ENCODE data around the gene KCNH4.

Gene KCNH4

DNA sequence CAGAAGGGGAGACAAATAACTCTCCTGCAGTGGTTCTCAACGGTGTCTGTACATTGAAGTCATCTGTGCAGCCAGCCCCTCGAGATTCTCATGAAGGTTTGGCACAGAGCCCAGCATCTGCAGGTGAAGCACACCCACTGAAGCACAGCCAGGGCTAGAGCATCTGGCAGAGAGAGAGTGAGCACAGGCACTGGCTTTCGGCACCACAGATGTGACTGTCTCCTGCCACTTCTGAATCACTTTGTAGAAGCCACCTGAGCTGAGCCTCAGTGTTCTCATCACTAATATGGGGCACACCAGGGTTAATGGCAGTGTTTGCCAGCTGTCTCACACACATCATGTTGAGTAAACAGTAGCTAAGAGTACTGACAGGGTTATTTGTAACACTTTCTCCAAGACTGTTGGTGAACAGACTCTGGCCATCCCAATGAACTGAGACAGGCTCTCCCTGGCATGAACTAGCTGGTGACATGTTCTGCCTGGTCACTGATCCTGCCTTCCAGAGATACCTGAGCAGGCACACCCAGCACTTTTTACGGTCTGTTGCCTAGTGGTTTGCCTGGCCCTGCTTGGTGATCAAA is 47.4 kb downstream of the KCNH4 start:
- DNase-seq = peak in 2 of 3 donors; percentile 68 to 79
- 42% methylated on average over 4 of the region's 4 CpGs for WGBS (ENCODE audit: insufficient coverage)
- peak overlapping the region in 1 of 2 experiments; percentile 60 for H3K27ac ChIP-seq (ENCODE audit: insufficient read depth in 1 of 2, low read depth in 1 of 2, low read length in 2 of 2, poor library complexity in 1 of 2, severe bottlenecking in 2 of 2)
- no peaks in the 10 kb centered on the region for H3K27me3 ChIP-seq (replicated peaks in 2 of 5; ENCODE audit: control insufficient read depth in 4 of 5, insufficient read depth in 5 of 5, low read length in 4 of 5)
- peaks cover 17 to 72% (median 55%) of the 10 kb centered on the region in 4 experiments for H3K4me1 ChIP-seq (ENCODE audit: control extremely low read depth in 1 of 4, control insufficient read depth in 4 of 4, insufficient read depth in 4 of 4, low read length in 3 of 4)
- peak overlapping the region in 1 of 7 experiments; percentile 61 for H3K4me3 ChIP-seq (ENCODE audit: control insufficient read depth in 1 of 7, extremely low read depth in 1 of 7, insufficient read depth in 4 of 7, low read depth in 2 of 7, low read length in 6 of 7)
- ChIA-PET CTCF (interaction anchor here (0.8 to 3.5 kb wide), 7 partner anchors 8 to 48 kb away, joined by 3 to 13 read pairs (median 4); partner anchors contain the start of genes HSPB9 and KCNH4), POLR2A (interaction anchor here (1.2 to 1.4 kb wide), 2 partner anchors 10 to 20 kb away, joined by 3 to 4 read pairs; no protein-coding TSS in a partner anchor)
- no peaks in the 10 kb centered on the region for H3K9me3 ChIP-seq (ENCODE audit: control extremely low read depth in 1 of 5, control insufficient read depth in 4 of 5, insufficient read depth in 2 of 5, low read depth in 1 of 5, low read length in 4 of 5)
- peaks cover 0 to 56% (median 19%) of the 10 kb centered on the region in 4 experiments for H3K36me3 ChIP-seq (ENCODE audit: control insufficient read depth in 4 of 4, insufficient read depth in 4 of 4, low read length in 3 of 4)

DNA sequence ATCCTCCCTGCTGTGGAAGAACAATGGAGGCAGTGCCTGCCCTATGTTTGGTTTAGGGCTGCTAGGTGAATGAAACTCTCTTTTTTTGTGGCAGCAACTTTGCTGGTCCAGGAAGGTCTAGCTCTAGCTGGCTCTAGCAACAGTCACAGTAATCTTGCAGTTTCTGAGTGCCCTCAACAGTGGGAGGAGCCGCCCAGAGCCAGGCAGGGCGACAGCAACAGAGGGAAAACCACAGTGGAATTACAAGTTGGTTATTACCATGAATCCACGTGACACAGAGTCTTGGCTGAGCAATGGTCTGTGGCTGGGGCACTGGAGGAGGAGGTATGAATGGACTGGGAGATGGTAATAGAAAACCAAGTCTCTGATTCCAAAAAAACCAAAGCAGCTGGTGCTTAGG is 48.0 kb downstream of the KCNH4 start:
- WGBS (ENCODE audit: insufficient coverage) = 0% methylated on average over 3 of the region's 3 CpGs
- Histone ChIP-seq H3K4me3 (ENCODE audit: control insufficient read depth in 1 of 7, extremely low read depth in 1 of 7, insufficient read depth in 4 of 7, low read depth in 2 of 7, low read length in 6 of 7) (peak overlapping the region in 5 of 7 experiments; percentile 7 to 61 (median 46)), H3K4me1 (ENCODE audit: control extremely low read depth in 1 of 4, control insufficient read depth in 4 of 4, insufficient read depth in 4 of 4, low read length in 3 of 4) (peaks cover 17 to 72% (median 55%) of the 10 kb centered on the region in 4 experiments), H3K9me3 (ENCODE audit: control extremely low read depth in 1 of 5, control insufficient read depth in 4 of 5, insufficient read depth in 2 of 5, low read depth in 1 of 5, low read length in 4 of 5) (no peaks in the 10 kb centered on the region), H3K36me3 (ENCODE audit: control insufficient read depth in 4 of 4, insufficient read depth in 4 of 4, low read length in 3 of 4) (peaks cover 3 to 56% (median 25%) of the 10 kb centered on the region in 4 experiments), H3K27me3 (replicated peaks in 2 of 5; ENCODE audit: control insufficient read depth in 4 of 5, insufficient read depth in 5 of 5, low read length in 4 of 5) (no peaks in the 10 kb centered on the region), H3K27ac (ENCODE audit: insufficient read depth in 1 of 2, low read depth in 1 of 2, low read length in 2 of 2, poor library complexity in 1 of 2, severe bottlenecking in 2 of 2) (peak overlapping the region in 1 of 2 experiments; percentile 60)
- DNase-seq = peak; percentile 59 to 83 (median 77)
- ChIA-PET POLR2A (interaction anchor here (1.2 to 1.4 kb wide), 2 partner anchors 9 to 21 kb away, joined by 3 to 4 read pairs; no protein-coding TSS in a partner anchor), CTCF (interaction anchor here (1.2 to 3.5 kb wide), 5 partner anchors 10 to 49 kb away, joined by 3 to 13 read pairs (median 6); partner anchors contain the start of gene KCNH4)

DNA sequence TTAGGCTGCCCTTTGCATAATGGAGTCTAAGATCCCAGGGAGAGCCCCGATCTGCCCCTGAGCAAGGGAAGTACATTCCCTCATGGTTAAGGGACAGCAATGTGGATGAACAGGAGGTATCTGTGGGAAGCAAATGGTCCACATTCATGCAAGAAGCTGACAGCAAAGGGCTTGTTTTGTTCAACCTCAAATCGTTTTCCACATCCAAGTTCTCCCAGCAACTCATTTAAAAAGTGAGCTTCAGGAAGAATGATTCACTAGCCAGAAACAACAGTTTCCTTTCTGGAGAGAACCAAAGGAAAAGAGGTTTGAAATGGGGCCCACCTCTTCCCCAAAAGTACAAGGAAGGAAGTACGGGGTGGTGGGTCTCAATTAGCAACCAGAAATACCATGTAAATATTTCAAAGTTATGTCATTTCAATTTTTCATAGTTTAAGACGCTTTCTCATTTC is 48.9 kb downstream of the KCNH4 start:
- Histone ChIP-seq H3K4me1 (ENCODE audit: control extremely low read depth in 1 of 4, control insufficient read depth in 4 of 4, insufficient read depth in 4 of 4, low read length in 3 of 4) (peaks cover 17 to 72% (median 55%) of the 10 kb centered on the region in 4 experiments), H3K27ac (ENCODE audit: insufficient read depth in 1 of 2, low read depth in 1 of 2, low read length in 2 of 2, poor library complexity in 1 of 2, severe bottlenecking in 2 of 2) (peak overlapping the region; percentile 51 to 60), H3K9me3 (ENCODE audit: control extremely low read depth in 1 of 5, control insufficient read depth in 4 of 5, insufficient read depth in 2 of 5, low read depth in 1 of 5, low read length in 4 of 5) (no peaks in the 10 kb centered on the region), H3K36me3 (ENCODE audit: control insufficient read depth in 4 of 4, insufficient read depth in 4 of 4, low read length in 3 of 4) (peaks cover 3 to 64% (median 33%) of the 10 kb centered on the region in 4 experiments), H3K4me3 (ENCODE audit: control insufficient read depth in 1 of 7, extremely low read depth in 1 of 7, insufficient read depth in 4 of 7, low read depth in 2 of 7, low read length in 6 of 7) (peak overlapping the region in 5 of 7 experiments; percentile 13 to 61 (median 31)), H3K27me3 (replicated peaks in 2 of 5; ENCODE audit: control insufficient read depth in 4 of 5, insufficient read depth in 5 of 5, low read length in 4 of 5) (no peaks in the 10 kb centered on the region)
- WGBS (ENCODE audit: insufficient coverage) = 0% methylated on average over 1 of the region's 4 CpGs
- ChIA-PET CTCF (interaction anchor here (1.2 to 3.5 kb wide), 9 partner anchors 11 to 106 kb away, joined by 3 to 13 read pairs (median 6); partner anchors contain the start of genes GHDC and KCNH4), POLR2A (interaction anchor here (0.6 to 2.1 kb wide), 2 partner anchors 11 to 77 kb away, joined by 3 to 9 read pairs; partner anchors contain the start of gene KAT2A)
- peak; percentile 56 to 67 (median 60) for DNase-seq

DNA sequence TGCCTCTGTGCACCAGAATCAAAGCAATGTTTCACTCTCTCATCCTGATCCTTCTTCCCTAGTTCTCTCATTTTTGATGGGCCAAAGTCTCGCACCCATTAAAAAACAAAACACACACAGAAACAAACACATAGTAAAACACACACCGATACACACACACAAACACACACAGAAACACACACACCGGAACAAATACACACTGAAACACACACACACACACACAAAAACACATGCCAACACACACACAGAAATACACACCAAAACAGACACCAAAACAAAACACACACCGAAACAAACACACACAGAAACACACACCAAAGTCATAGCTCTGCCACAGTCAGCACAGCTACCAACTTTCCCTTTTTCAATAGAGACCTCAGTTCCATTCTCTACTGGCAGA is 49.7 kb downstream of the KCNH4 start:
- Histone ChIP-seq H3K9me3 (ENCODE audit: control extremely low read depth in 1 of 5, control insufficient read depth in 4 of 5, insufficient read depth in 2 of 5, low read depth in 1 of 5, low read length in 4 of 5) (no peaks in the 10 kb centered on the region), H3K4me3 (ENCODE audit: control insufficient read depth in 1 of 7, extremely low read depth in 1 of 7, insufficient read depth in 4 of 7, low read depth in 2 of 7, low read length in 6 of 7) (peak overlapping the region in 2 of 7 experiments; percentile 31 to 53), H3K4me1 (ENCODE audit: control extremely low read depth in 1 of 4, control insufficient read depth in 4 of 4, insufficient read depth in 4 of 4, low read length in 3 of 4) (peaks cover 17 to 68% (median 52%) of the 10 kb centered on the region in 4 experiments), H3K27ac (ENCODE audit: insufficient read depth in 1 of 2, low read depth in 1 of 2, low read length in 2 of 2, poor library complexity in 1 of 2, severe bottlenecking in 2 of 2) (peak overlapping the region; percentile 51 to 60), H3K27me3 (replicated peaks in 2 of 5; ENCODE audit: control insufficient read depth in 4 of 5, insufficient read depth in 5 of 5, low read length in 4 of 5) (no peaks in the 10 kb centered on the region), H3K36me3 (ENCODE audit: control insufficient read depth in 4 of 4, insufficient read depth in 4 of 4, low read length in 3 of 4) (peaks cover 5 to 63% (median 38%) of the 10 kb centered on the region in 4 experiments)
- POLR2A ChIA-PET = interaction anchor here (2.1 kb wide), 1 partner anchor 10 kb away, joined by 9 read pairs; the partner anchor contains the start of gene KAT2A
- no peak for DNase-seq
- CTCF ChIA-PET = interaction anchor here (1.0 to 6.1 kb wide), 16 partner anchors 8 to 139 kb away, joined by 3 to 24 read pairs (median 5); partner anchors contain the start of genes GHDC and KCNH4
- WGBS (ENCODE audit: insufficient coverage) = 100% methylated on average over 1 of the region's 4 CpGs

- ChIA-PET CTCF (interaction anchor here (0.9 to 6.1 kb wide), 18 partner anchors 9 to 296 kb away, joined by 3 to 24 read pairs (median 4); partner anchors contain the start of genes GHDC and KCNH4), POLR2A (interaction anchor here (2.1 kb wide), 1 partner anchor 9 kb away, joined by 9 read pairs; the partner anchor contains the start of gene KAT2A)
- Histone ChIP-seq H3K36me3 (ENCODE audit: control insufficient read depth in 4 of 4, insufficient read depth in 4 of 4, low read length in 3 of 4) (peaks cover 5 to 62% (median 44%) of the 10 kb centered on the region in 4 experiments), H3K9me3 (ENCODE audit: control extremely low read depth in 1 of 5, control insufficient read depth in 4 of 5, insufficient read depth in 2 of 5, low read depth in 1 of 5, low read length in 4 of 5) (no peaks in the 10 kb centered on the region), H3K4me3 (ENCODE audit: control insufficient read depth in 1 of 7, extremely low read depth in 1 of 7, insufficient read depth in 4 of 7, low read depth in 2 of 7, low read length in 6 of 7) (no peak overlapping the region), H3K4me1 (ENCODE audit: control extremely low read depth in 1 of 4, control insufficient read depth in 4 of 4, insufficient read depth in 4 of 4, low read length in 3 of 4) (peaks cover 17 to 59% (median 45%) of the 10 kb centered on the region in 4 experiments), H3K27ac (ENCODE audit: insufficient read depth in 1 of 2, low read depth in 1 of 2, low read length in 2 of 2, poor library complexity in 1 of 2, severe bottlenecking in 2 of 2) (peak overlapping the region; percentile 51 to 60), H3K27me3 (replicated peaks in 2 of 5; ENCODE audit: control insufficient read depth in 4 of 5, insufficient read depth in 5 of 5, low read length in 4 of 5) (no peaks in the 10 kb centered on the region)
- 96% methylated on average over 13 of the region's 16 CpGs for WGBS (ENCODE audit: insufficient coverage)
- peak in 1 of 3 donors; percentile 27 for DNase-seq
These were observed 50.5 kb downstream of the KCNH4 start for GRCh38 chr17:42130310-42130936.

- POLR2A ChIA-PET = no interaction called here
- peaks cover 5 to 70% (median 48%) of the 10 kb centered on the region in 4 experiments for H3K36me3 ChIP-seq (ENCODE audit: control insufficient read depth in 4 of 4, insufficient read depth in 4 of 4, low read length in 3 of 4)
- WGBS (ENCODE audit: insufficient coverage) = 92% methylated on average over 4 of the region's 8 CpGs
- H3K27ac ChIP-seq (ENCODE audit: insufficient read depth in 1 of 2, low read depth in 1 of 2, low read length in 2 of 2, poor library complexity in 1 of 2, severe bottlenecking in 2 of 2) = peak overlapping the region in 1 of 2 experiments; percentile 37
- CTCF ChIA-PET = interaction anchor here (0.6 to 6.1 kb wide), 8 partner anchors 10 to 685 kb away, joined by 3 to 24 read pairs (median 5); no protein-coding TSS in a partner anchor
- DNase-seq = no peak
- H3K4me1 ChIP-seq (ENCODE audit: control extremely low read depth in 1 of 4, control insufficient read depth in 4 of 4, insufficient read depth in 4 of 4, low read length in 3 of 4) = peaks cover 17 to 51% (median 41%) of the 10 kb centered on the region in 4 experiments
- H3K9me3 ChIP-seq (ENCODE audit: control extremely low read depth in 1 of 5, control insufficient read depth in 4 of 5, insufficient read depth in 2 of 5, low read depth in 1 of 5, low read length in 4 of 5) = no peaks in the 10 kb centered on the region
- H3K4me3 ChIP-seq (ENCODE audit: control insufficient read depth in 1 of 7, extremely low read depth in 1 of 7, insufficient read depth in 4 of 7, low read depth in 2 of 7, low read length in 6 of 7) = no peak overlapping the region
- H3K27me3 ChIP-seq (replicated peaks in 2 of 5; ENCODE audit: control insufficient read depth in 4 of 5, insufficient read depth in 5 of 5, low read length in 4 of 5) = no peaks in the 10 kb centered on the region
These were observed 51.7 kb downstream of the KCNH4 start for GRCh38 chr17:42129109-42129837.

Measured in common myeloid progenitor, CD34-positive (primary cell).